Kidney (tissue), 22 donors: Measurements from ENCODE around the gene ME3. TPM values are rescaled to one million over a fixed set of nuclear protein-coding genes. Genes with fewer than 3 reads are reported as not detected.

Experiments used
- DNase-seq, 5 donors: peaks; one replicate each; pipeline ENCODE4 v3.0.0-alpha.2; 2013 to 2020
- FAIRE-seq: peaks from 2 replicates; lab custom pipeline; 2012; peaks lifted over from hg19 to GRCh38; lab: Jason Lieb, UNC
- H3K27ac ChIP-seq, 2 donors: one replicate each; pipeline ENCODE4 v1.7.0; 2013; ENCODE audit warnings: low read depth in 2 of 2, low read length in 2 of 2, inconsistent platforms in 1 of 2
- H3K27me3 ChIP-seq: one replicate; pipeline ENCODE4 v1.7.1; 2013; ENCODE audit warnings: low read length, inconsistent platforms; ENCODE audit not compliant: control insufficient read depth, insufficient read depth
- H3K36me3 ChIP-seq, 3 donors: one replicate each; pipeline versions ENCODE4 v1.7.0 to v1.7.1; 2013; ENCODE audit warnings: low read length in 3 of 3, control low read depth in 1 of 3, inconsistent platforms in 1 of 3; ENCODE audit not compliant: insufficient read depth in 3 of 3, control insufficient read depth in 2 of 3
- H3K4me1 ChIP-seq, 3 donors: one replicate each; pipeline versions ENCODE4 v1.7.0 to v1.7.1; 2013; ENCODE audit warnings: low read length in 3 of 3, inconsistent platforms in 1 of 3, low read depth in 1 of 3; ENCODE audit not compliant: control insufficient read depth in 2 of 3, insufficient read depth in 2 of 3
- H3K4me3 ChIP-seq, 3 donors: one replicate each; pipeline versions ENCODE4 v1.7.0 to v1.8.1; 2013; ENCODE audit warnings: low read length in 3 of 3, control low read depth in 1 of 3, inconsistent platforms in 1 of 3
- H3K9ac ChIP-seq, 3 donors: one replicate each; pipeline versions ENCODE4 v1.7.0 to v1.7.1; 2013; ENCODE audit warnings: low read length in 3 of 3, control low read depth in 1 of 3, inconsistent platforms in 1 of 3
- H3K9me3 ChIP-seq, 3 donors: one replicate each; pipeline versions ENCODE4 v1.7.0 to v1.7.1; 2013; ENCODE audit warnings: low read length in 3 of 3, control low read depth in 1 of 3, inconsistent platforms in 1 of 3; ENCODE audit not compliant: control insufficient read depth in 2 of 3, insufficient read depth in 1 of 3
- CTCF ChIP-seq: IDR thresholded peaks from 3 replicates; pipeline ENCODE4 v1.5.1; 2012; ENCODE audit warnings: mild to moderate bottlenecking, moderate library complexity, borderline replicate concordance; ENCODE audit not compliant: insufficient read depth; ENCODE audit errors: extremely low read depth
- intact Hi-C: fragments of 100-400 bp; cut with DNase I; formaldehyde crosslinking; loops from one replicate; pipeline ENCODE4 v1.11.1; 2022
- long read RNA-seq, 10 donors: library from polyadenylated mRNA in 1 of 10; unstranded in 1 of 10; transcript quantifications; one replicate each; pipeline ENCODE4 v2.0.0 and lab custom pipeline, GENCODE V29; 2021 to 2026
- polyA plus RNA-seq: library from polyadenylated mRNA; stranded (reverse); fragments of 350-450 nt; fragmentation: Illumina TruSeq; extraction: RNeasy Lipid Tissue Mini Kit (QIAGEN cat#74804); gene quantifications from one replicate; pipeline ENCODE4 v1.2.3, GENCODE V29; 2014; ENCODE audit warnings: low read depth, low replicate concordance; ENCODE audit not compliant: insufficient read depth
- total RNA-seq: library from RNA; stranded (reverse); fragmentation: NEBNext Ultra II Directional; extraction: Animal tissue kit (Norgen Biotek cat#: 25700); gene quantifications from one replicate; pipeline ENCODE4 v1.2.1, GENCODE V29; 2021
- donor health status: control.
- donor health status: control.
- donor health status: control.
- donor health status: control.
- donor health status: control.
- donor health status: DM: yes; HTN: yes; CAD: no.
- donor health status: Normal renal cell carcinoma (clear cell type).

Gene ME3
- total RNA-seq = 13.2 TPM
- polyA plus RNA-seq = 32.2 TPM
- long read RNA-seq, donor 1 = 0 reads
- long read RNA-seq, donor 2, partial matches to known transcripts = 0 of 1 reads
- long read RNA-seq, donor 2, other reads (novel, unspliced or antisense) = 0 of 1 reads
- long read RNA-seq, donor 3, partial matches to known transcripts = 259 of 260 reads
- long read RNA-seq, donor 3, other reads (novel, unspliced or antisense) = 0 of 260 reads
- long read RNA-seq, donor 4 = 0 reads
- long read RNA-seq, donor 5 = 0 reads
- long read RNA-seq, donor 6 = 0 reads
- long read RNA-seq, donor 7, transcript ME3-202 (14 exons, 2,240 nt) = major isoform, 6 of 22 reads
- long read RNA-seq, donor 7, partial matches to known transcripts = 3 of 22 reads
- long read RNA-seq, donor 7, other reads (novel, unspliced or antisense) = 13 of 22 reads
- long read RNA-seq, donor 8, partial matches to known transcripts = 0 of 3 reads
- long read RNA-seq, donor 8, other reads (novel, unspliced or antisense) = 0 of 3 reads
- long read RNA-seq, donor 9, partial matches to known transcripts = 0 of 1 reads
- long read RNA-seq, donor 9, other reads (novel, unspliced or antisense) = 0 of 1 reads
- long read RNA-seq, donor 10, partial matches to known transcripts = 0 of 3 reads
- long read RNA-seq, donor 10, other reads (novel, unspliced or antisense) = 0 of 3 reads

GRCh38 chr11:86672007-86672621, at the start of gene ME3:
ME3 (minus strand) TSS chr11:86672616.
- no peak for FAIRE-seq
- peaks cover 0 to 8% (median 5%) of the 10 kb centered on the region in 3 donors for H3K4me1 ChIP-seq
- no peaks in the 10 kb centered on the region for H3K27me3 ChIP-seq
- peak within 1 kb of the TSS; percentile 65 to 84 (median 79) for H3K4me3 ChIP-seq
- TF ChIP-seq CTCF = no peak
- intact Hi-C loops = no loop called here
- DNase-seq = peak; percentile 72 to 87 (median 77)
- H3K36me3 ChIP-seq = no peaks in the 10 kb centered on the region
- peak within 1 kb of the TSS; percentile 31 to 90 (median 89) for H3K9ac ChIP-seq
- peak within 1 kb of the TSS; percentile 94 to 96 for H3K27ac ChIP-seq
- H3K9me3 ChIP-seq = no peaks in the 10 kb centered on the region

GRCh38 chr11:86722006-86722405, 49.6 kb upstream of the ME3 start:
- no peaks in the 10 kb centered on the region for H3K36me3 ChIP-seq
- H3K4me3 ChIP-seq = no peak overlapping the region
- H3K9ac ChIP-seq = no peak overlapping the region
- DNase-seq = no peak
- no peak overlapping the region for H3K27ac ChIP-seq
- H3K4me1 ChIP-seq = peaks cover 0 to 5% (median 0%) of the 10 kb centered on the region in 3 donors
- no peaks in the 10 kb centered on the region for H3K27me3 ChIP-seq
- H3K9me3 ChIP-seq = peaks cover 0 to 3% (median 0%) of the 10 kb centered on the region in 3 donors
- FAIRE-seq = no peak
- intact Hi-C loops = no loop called here
- TF ChIP-seq CTCF = no peak

GRCh38 chr11:86720546-86720945, 48.1 kb upstream of the ME3 start:
- Histone ChIP-seq H3K27me3 (no peaks in the 10 kb centered on the region), H3K9ac (no peak overlapping the region), H3K27ac (no peak overlapping the region), H3K4me3 (no peak overlapping the region), H3K9me3 (peaks cover 0 to 3% (median 0%) of the 10 kb centered on the region in 3 donors), H3K36me3 (no peaks in the 10 kb centered on the region), H3K4me1 (peaks cover 0 to 5% (median 0%) of the 10 kb centered on the region in 3 donors)
- DNase-seq = no peak
- no peak for FAIRE-seq
- TF ChIP-seq CTCF = no peak
- intact Hi-C loops = no loop called here
